GM12874 (cell line): ENCODE measurements around the gene SNX30.

ENCODE experiments used
- CTCF ChIP-seq: IDR thresholded peaks from 2 replicates; pipeline ENCODE4 v1.5.1; 2011; ENCODE audit warnings: low read depth, mild to moderate bottlenecking, control low read depth, low read length, moderate library complexity; ENCODE audit not compliant: insufficient read depth

SNX30 gene

GRCh38 chr9:112743216-112743836 is 7.2 kb upstream of the SNX30 start:
- no peak for TF ChIP-seq CTCF

- TF ChIP-seq CTCF = no peak
Observed at GRCh38 chr9:112744177-112744576, 6.4 kb upstream of the SNX30 start.

GRCh38 chr9:112747094-112747493 is 3.5 kb upstream of the SNX30 start:
- TF ChIP-seq CTCF = no peak

GRCh38 chr9:112750764-112751055 is 150 bp downstream of the SNX30 start:
- no peak for TF ChIP-seq CTCF

GRCh38 chr9:112751056-112751795 is 666 bp downstream of the SNX30 start:
- no peak for TF ChIP-seq CTCF

- no peak for TF ChIP-seq CTCF
Observed at GRCh38 chr9:112752334-112753125, 2.0 kb downstream of the SNX30 start.

GRCh38 chr9:112753725-112754124 is 3.2 kb downstream of the SNX30 start:
- no peak for TF ChIP-seq CTCF
